HG02759 (cell line): Measurements from ENCODE around the gene PCK2.

Experiments
- ATAC-seq: cut with Tn5 transposase; IDR thresholded peaks from one replicate; pipeline ENCODE4 v1.9.1; 2021; ENCODE audit warnings: mild to moderate bottlenecking, moderate library complexity; ENCODE audit not compliant: unreplicated experiment

The PCK2 gene

GRCh38 chr14:24074625-24075484, 19.3 kb upstream of the PCK2 start:
- ATAC-seq, result no peak

DNA sequence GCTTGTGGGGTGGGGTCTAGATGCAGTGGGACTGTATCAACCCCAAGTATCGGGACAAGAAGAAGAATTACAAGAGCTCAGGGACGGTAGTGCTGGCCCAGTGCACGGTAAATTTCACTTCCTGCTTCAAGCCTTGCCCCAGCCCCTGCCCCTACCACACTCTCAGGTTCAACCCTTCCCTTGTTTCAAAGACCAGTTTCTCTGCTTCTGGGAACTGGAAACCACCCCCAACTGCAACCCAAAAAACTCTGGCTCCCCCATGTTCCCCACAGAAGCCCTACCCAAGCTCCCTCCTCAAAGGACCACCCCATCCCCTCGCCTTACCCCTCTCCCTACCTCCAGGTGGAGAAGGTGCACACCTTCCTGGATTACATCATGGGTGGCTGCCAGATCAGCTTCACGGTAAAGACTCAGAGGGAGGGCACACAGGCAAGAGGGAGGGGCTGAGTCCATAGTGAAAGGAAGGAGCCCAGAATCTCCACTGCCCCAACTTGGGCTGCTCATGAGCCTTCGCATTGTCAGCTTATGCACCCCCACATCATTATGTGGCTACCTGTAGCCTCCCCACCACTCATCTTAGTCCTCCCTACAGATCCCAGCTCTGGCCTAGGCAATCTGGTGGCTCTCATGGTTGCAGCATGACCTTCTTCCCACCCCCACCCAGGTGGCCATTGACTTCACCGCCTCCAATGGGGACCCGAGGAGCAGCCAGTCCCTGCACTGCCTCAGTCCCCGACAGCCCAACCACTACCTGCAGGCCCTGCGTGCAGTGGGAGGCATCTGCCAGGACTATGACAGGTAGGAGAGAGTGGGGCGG, 18.4 kb upstream of the PCK2 start:
- peak; percentile 45 for ATAC-seq

GRCh38 chr14:24076302-24076601, 17.9 kb upstream of the PCK2 start:
- no peak for ATAC-seq

GRCh38 chr14:24077086-24077485, 17.0 kb upstream of the PCK2 start:
- no peak for ATAC-seq

DNA sequence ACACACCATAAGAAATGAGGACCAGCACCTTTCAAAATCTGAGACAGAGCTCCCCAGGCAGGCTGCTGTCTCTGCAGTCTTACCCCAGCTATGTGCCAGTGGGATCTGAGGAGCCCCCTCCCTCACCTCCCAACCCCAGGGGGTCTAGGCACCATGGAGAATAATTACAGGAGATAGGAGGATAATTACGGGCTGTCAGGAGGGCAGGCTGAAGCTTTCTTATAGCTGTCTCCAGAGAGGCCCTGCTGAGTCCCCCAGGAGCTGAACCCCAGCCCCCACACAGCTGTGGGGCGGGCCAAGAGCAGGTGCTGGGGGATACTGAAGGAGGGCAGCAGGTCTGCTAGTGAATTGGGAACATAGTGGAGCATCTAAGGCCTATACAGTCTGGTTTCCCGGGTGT, 16.0 kb upstream of the PCK2 start:
- no peak for ATAC-seq

DNA sequence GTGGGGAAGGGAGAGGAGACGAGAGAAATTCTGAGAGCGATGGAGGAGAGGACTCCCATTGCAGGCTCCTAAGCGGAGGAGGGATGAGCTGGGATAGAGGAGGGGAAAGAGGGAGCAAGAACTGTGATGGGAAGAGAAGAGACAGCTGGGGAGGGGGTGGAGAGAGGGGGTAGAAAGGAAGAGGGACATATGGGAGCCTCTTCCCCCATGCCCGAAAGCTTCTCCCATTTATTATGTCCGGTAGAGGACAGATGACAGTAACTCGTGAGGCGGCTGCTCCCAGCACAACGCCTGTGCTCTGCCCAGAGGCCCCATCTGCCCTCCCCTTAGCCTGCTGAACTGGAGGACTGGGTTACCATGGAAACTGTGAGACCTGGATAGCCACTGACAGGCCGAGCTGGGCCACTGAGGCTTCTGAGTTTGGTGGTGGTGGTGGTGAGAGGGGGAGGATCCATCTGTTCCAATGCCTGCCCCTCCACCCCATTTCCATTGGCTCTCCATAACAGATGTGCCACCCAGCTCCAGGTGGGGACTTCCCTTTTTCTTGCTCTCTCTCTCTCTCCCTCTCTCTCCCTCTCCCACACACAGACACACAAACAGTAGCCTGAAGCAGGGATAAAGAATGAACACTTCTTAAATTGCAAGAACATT, 14.5 kb upstream of the PCK2 start:
- no peak for ATAC-seq

DNA sequence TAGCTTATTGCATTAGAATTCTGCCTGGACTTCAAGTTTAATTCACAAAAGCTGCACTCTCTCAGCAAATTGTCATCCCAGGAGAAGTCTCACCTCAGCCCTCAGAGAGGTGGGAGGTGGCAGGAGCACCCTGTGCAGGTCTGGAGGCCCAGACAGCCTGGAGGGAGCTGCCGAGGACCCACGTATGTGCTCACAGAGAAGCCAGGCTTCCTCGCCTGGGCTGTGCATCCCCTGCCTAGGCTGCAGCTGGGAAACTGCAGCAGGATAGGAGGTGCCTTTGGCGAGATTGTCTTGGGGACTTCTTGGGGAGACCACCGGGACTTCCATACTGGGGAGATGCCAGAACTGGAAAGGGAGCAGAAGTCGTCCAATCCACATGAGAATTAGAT, 14.0 kb upstream of the PCK2 start:
- ATAC-seq, result no peak

GRCh38 chr14:24080888-24081738, 13.0 kb upstream of the PCK2 start:
- peak; percentile 94 for ATAC-seq

- ATAC-seq, result no peak
Measured at GRCh38 chr14:24081739-24082211, 12.3 kb upstream of the PCK2 start.

- no peak for ATAC-seq
Measured at GRCh38 chr14:24082411-24083080, 11.6 kb upstream of the PCK2 start.

- no peak for ATAC-seq
Measured at GRCh38 chr14:24083462-24083861, 10.6 kb upstream of the PCK2 start.

GRCh38 chr14:24084440-24084839, 9.7 kb upstream of the PCK2 start:
- ATAC-seq, result no peak

DNA sequence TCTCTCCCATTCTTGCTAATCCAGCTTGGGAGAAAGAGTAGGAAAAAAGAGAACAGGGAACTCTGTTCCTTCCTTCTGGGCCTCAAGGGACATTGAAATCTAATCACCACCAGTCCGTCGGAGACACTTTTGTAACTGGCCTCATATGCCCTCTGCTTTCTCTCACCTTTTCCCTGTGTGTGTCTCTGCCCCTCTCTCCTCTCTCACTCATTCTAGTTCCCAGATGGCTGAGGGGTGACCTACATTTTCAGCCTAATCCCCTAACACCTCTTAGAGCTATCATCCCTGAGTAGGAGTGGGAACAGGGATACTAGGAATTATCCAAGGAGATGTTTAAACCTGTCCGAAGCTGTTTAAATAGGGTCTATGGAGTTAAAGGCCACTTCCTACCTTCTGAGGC, 8.9 kb upstream of the PCK2 start:
- ATAC-seq, result no peak

DNA sequence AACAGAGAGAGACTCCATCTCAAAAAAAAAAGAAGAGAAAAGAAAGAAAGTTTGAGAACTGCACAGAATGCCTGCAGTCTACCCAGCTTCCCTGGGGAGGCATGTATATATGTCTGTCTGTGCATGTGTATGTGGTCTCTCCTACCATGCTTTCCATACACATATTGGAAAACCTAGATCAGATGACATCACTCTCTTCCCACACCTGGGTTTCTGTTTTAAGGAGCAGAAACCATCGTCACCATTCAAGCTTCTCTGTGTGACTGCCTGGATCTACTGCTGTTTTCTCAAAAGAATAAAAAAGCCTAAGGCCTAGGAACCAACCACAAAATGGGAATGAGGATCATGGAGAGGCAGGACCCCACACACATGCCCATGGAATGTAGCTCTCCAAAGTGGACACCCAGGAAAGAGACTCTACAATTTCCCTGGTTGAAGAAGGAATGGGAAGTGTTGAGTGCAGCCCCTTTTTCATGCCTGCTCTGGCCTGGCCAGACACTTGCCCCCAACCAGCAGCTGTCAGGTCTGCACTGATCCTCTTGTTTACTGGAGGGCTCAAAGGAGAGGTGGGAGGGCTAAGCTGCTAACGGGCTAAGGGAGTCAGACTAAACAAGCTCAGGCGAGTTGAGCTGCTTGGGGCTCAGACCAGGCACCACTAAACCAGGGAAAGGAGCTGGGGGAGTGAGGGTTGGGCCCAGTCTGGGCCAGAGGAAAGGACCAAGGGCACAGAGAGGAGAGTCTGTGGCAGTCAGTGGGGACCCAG, 7.7 kb upstream of the PCK2 start:
- no peak for ATAC-seq

- ATAC-seq, result no peak
Measured at GRCh38 chr14:24087004-24087403, 7.1 kb upstream of the PCK2 start.

- no peak for ATAC-seq
Measured at GRCh38 chr14:24088095-24088494, 6.0 kb upstream of the PCK2 start.

DNA sequence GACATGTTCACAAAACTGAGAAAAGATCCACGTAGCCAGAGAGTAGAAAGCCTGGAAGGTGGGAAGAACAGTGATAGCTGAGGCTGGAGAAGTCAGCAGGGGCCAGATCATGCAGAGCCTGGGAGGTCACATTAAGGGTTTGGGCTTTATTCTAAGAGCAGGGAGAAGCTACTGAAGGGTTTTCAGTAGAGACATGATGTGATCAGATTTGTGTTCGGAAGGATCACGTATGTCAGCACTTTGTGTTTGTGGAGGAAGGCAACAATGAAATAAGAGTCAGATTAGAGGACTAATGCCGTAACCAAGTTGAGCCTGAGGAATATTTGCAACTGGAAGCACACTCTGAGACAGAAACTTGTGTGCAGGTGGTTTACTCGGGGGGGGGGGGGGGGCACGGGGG, 4.2 kb upstream of the PCK2 start:
- no peak for ATAC-seq

GRCh38 chr14:24092110-24092504, 2.0 kb upstream of the PCK2 start:
- no peak for ATAC-seq

DNA sequence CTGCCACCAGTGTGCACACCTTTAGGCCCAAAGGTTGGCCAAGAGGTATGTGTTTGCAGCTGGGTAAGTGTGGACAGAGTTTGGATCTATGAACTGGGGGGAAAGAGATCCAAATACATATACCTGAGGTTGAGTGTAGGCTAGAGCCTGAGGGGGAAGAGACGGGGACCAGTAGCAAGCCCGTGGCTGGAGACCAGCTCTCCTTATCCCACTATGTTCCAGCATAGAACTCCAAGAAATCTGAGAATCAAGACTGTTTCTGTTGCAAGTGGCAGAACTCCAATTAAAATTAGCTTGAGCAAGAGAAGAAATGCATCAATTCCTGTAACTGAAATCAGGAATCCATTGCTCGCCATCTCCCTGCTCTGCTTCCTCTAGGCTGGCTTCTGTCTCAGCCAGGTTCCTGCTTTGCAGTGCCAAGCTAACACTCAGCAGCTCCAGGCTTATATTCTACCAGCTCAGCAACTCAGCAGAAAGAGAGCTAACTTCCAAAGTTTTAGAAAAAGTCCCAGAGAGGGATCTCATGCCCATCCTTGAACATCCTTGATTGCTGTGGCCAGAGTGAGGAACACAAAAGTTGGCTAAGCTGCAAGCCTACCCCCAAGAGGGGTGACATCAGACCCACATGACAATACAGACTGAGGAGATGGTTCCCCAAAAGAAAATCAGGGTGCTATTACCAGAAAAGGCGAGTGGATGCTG, 1.5 kb upstream of the PCK2 start:
- ATAC-seq, result no peak
